K562 (cell line): Measurements from ENCODE around the gene IL17REL. TPM values are rescaled to one million over a fixed set of nuclear protein-coding genes. Genes with fewer than 3 reads are reported as not detected.
A peak's percentile ranks its signal among the peaks of the same experiment; 100 is the strongest.

Experiments used
- ADNP ChIP-seq: fragments of 200-800 bp; sonication (Bioruptor generic); IDR thresholded peaks from 2 replicates; pipeline ENCODE4 v1.6.1; 2016; ENCODE audit warnings: missing genetic modification characterization, missing compliant biosample characterization
- CTCFL ChIP-seq: IDR thresholded peaks from 2 replicates; pipeline ENCODE4 v1.6.1; 2011; ENCODE audit warnings: borderline replicate concordance, low read depth, mild to moderate bottlenecking, moderate library complexity, low read length; ENCODE audit not compliant: insufficient read depth, poor library complexity, severe bottlenecking
- E2F3 ChIP-seq: fragments of 250-450 bp; sonication (Bioruptor Pico); IDR thresholded peaks from 2 replicates; pipeline ENCODE4 v1.4.0; 2020; ENCODE audit warnings: mild to moderate bottlenecking
- E2F8 ChIP-seq: fragments of 450-650 bp; IDR thresholded peaks from 2 replicates; pipeline ENCODE4 v1.7.1; 2018; ENCODE audit warnings: mild to moderate bottlenecking, low read depth; ENCODE audit not compliant: partially characterized antibody
- EGR1 ChIP-seq: fragments of 450-650 bp; conservative IDR thresholded peaks from 2 replicates; pipeline ENCODE4 v1.6.1; 2017; ENCODE audit warnings: mild to moderate bottlenecking
- EP400 ChIP-seq: fragments of 450-650 bp; IDR thresholded peaks from 2 replicates; pipeline ENCODE4 v1.6.1; 2017; ENCODE audit warnings: antibody characterized with exemption, mild to moderate bottlenecking, moderate library complexity
- HBP1 ChIP-seq: fragments of 450-650 bp; formaldehyde crosslinking; IDR thresholded peaks from 2 replicates; pipeline ENCODE4 v1.4.0; 2022; ENCODE audit warnings: missing genetic modification characterization
- HNRNPL ChIP-seq: fragments of 200-400 bp; formaldehyde crosslinking; IDR thresholded peaks from 2 replicates; pipeline ENCODE4 v1.6.1; 2017; ENCODE audit warnings: low read depth, mild to moderate bottlenecking, low read length
- RFX7 ChIP-seq: fragments of 250-450 bp; sonication (Bioruptor Pico); IDR thresholded peaks from 2 replicates; pipeline ENCODE4 v1.5.1; 2021; ENCODE audit warnings: mild to moderate bottlenecking
- SAFB2 ChIP-seq: fragments of 200-400 bp; formaldehyde crosslinking; IDR thresholded peaks from 2 replicates; pipeline ENCODE4 v1.6.1; 2018; ENCODE audit warnings: borderline replicate concordance, low read length, low read depth, moderate library complexity; ENCODE audit not compliant: severe bottlenecking
- STAT6 ChIP-seq: sonication (generic); formaldehyde crosslinking; IDR thresholded peaks from 2 replicates; pipeline ENCODE4 v1.8.1; 2023; ENCODE audit warnings: mild to moderate bottlenecking, missing genetic modification reagents
- THRB ChIP-seq: fragments of 450-650 bp; formaldehyde crosslinking; conservative IDR thresholded peaks from 2 replicates; pipeline ENCODE4 v1.4.0; 2022; ENCODE audit warnings: mild to moderate bottlenecking, missing genetic modification characterization
- ZKSCAN1 ChIP-seq: fragments of 150-350 bp; IDR thresholded peaks from 2 replicates; pipeline ENCODE4 v1.6.1; 2016; ENCODE audit warnings: low read depth, low read length
- ZNF24 ChIP-seq: fragments of 450-650 bp; IDR thresholded peaks from 2 replicates; pipeline ENCODE4 v1.6.1; 2016
- ZNF277 ChIP-seq: fragments of 250-450 bp; sonication (Bioruptor Pico); IDR thresholded peaks from 2 replicates; pipeline ENCODE4 v1.8.0; 2022; ENCODE audit warnings: inconsistent platforms, mild to moderate bottlenecking, moderate library complexity, borderline replicate concordance
- polyA plus RNA-seq, 8 experiments: library from polyadenylated mRNA; depleted of rRNA in 4 of 8; stranded (reverse) in 5 of 8; unstranded in 3 of 8; fragments of >200 nt; fragmentation: Nextera tagmentation in 2 of 8; fragmentation: Illumina TruSeq in 1 of 8; extraction: Ambion mirVana in 2 of 8; extraction: Trizol in 1 of 8; gene quantifications; 2 replicates each; pipeline versions ENCODE4 v1.2.1 to v1.2.3, GENCODE V29; 2011 to 2014; ENCODE audit warnings: inconsistent platforms in 1 of 8, missing spikeins in 1 of 8
- total RNA-seq, 7 experiments: library from RNA; depleted of rRNA in 6 of 7; stranded (reverse); fragments of >200 nt in 6 of 7; fragmentation: Illumina TruSeq in 2 of 7; extraction: Trizol in 2 of 7; gene quantifications; 2 replicates each; pipeline versions ENCODE4 v1.2.1 to v1.2.3, GENCODE V29; 2011 to 2021; ENCODE audit warnings: low replicate concordance in 1 of 7

Gene IL17REL
- total and polyA plus RNA-seq, 9 of the 15 experiments (the other 6 are each of a cell fraction or from before 2014, with no cell fraction given) = 0.05 to 0.42 (median 0.11) TPM; not detected in 4

GRCh38 chr22:49962012-49962750 lies 50.4 kb downstream of the IL17REL start (continued):
- TF ChIP-seq CTCFL (no peak), RFX7 (CRISPR knock-in tag) (no peak), ZNF24 (no peak), ZKSCAN1 (no peak), E2F8 (no peak), EGR1 (peak; percentile 42), HBP1 (CRISPR knock-in tag) (no peak), STAT6 (CRISPR knock-in tag) (no peak), E2F3 (CRISPR knock-in tag) (no peak), EP400 (0 out of 2 replicates have a peak, but pooled peaks have one; percentile 27), ZNF277 (no peak), THRB (CRISPR knock-in tag) (no peak), HNRNPL (no peak), ADNP (tag) (no peak), SAFB2 (no peak)
